HG02981 (cell line): Measurements from ENCODE around the gene ARHGAP5.

Source experiments
- ATAC-seq: cut with Tn5 transposase; IDR thresholded peaks from one replicate; pipeline ENCODE4 v1.9.1; 2021; ENCODE audit warnings: mild to moderate bottlenecking, moderate library complexity; ENCODE audit not compliant: unreplicated experiment

The ARHGAP5 gene

DNA sequence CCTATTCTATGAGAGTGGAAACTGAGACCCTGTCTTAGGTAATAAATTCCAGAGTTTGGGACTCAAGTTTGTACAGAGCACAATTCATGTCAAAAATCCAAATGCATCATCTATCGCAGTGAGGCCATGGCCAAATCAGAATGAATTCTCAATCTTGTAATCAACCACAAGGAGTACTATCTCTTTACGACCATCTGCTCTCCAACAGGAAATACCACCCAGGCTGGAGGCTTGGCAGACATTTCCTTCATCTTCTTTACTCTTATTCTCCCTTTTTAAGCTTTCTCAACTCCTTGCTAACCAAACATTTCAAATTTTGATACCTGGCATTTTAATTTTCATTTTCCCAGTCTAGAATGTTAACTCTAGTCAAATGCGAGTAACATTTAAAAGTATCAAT, 92.1 kb downstream of the ARHGAP5 start:
- ATAC-seq: no peak

DNA sequence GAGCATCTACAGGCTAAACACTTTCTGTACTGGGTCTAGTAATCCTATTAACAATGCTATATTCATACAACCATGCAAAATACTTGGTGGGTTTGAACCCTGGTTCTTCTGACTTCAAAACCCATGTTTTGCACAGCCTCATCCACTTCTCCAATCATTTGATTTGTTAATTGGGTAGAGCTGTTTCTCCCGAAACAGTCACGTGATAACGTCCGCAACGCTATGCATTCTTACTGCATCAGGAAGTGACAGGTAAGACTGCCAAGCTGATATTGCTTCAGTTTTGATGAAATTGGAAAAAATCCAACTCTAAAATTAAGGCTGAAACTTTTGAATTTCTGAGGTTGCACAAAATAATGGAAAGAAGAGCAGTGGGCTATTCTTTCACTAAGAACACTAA, 94.4 kb downstream of the ARHGAP5 start:
- no peak for ATAC-seq

DNA sequence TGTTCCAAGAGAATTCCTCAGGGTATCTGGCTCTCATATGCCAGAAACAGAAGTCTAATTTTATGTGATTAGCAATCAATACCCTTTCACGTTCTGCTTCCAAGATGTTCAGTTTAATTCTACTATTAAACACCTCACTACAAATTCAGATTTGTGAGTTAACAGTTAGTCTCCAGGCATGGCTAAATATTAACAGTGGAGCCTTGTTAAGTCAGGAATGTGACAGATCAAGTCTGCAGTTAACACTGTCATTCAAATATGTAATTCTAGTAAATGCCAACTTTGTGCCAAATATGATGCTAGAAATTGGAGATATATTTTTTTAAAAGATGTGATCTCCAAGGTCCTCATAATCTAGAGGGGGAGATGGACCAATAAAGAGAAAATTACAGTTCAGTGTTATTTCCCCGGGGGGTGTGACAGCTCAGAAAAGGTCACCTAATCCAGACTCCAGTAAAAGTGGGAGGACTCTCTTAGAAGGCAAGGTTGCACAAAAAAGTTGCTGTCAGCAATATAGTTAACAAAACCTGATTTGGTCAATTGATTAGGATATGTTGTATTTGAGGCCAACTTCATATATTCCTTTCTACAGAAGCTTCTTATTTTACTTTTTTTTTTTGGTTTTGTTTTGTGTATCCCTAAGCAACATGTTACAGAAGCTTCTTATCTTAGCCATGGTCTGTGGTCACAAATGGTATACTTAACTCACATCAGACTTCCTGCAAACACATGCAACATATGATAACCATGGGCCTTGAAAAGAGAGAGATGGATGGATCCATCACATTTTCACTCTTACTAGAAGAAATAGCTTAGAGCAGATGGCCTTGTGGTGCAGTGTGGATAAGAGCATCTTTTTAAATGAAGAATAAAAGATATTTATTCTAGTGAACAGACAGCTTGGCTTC, 106.3 kb downstream of the ARHGAP5 start:
- no peak for ATAC-seq

DNA sequence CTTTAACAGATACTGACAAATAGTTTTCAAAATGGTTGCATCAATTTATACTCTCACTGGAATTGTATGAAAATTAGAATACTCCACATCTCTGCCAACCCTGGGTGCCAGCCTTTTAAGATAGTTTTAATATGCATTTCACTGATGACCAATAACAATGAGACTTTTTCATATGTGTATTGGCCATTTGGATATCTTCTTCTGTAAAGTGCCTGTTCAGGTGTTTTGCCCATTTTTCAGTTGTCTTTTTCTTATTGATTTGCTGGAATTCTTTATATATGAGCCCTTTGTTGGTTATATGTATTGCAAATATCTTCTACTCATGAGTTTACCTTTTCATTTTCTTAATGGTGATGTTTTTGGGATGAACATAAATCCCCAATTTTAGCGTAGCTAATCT, 108.0 kb downstream of the ARHGAP5 start:
- ATAC-seq: no peak

DNA sequence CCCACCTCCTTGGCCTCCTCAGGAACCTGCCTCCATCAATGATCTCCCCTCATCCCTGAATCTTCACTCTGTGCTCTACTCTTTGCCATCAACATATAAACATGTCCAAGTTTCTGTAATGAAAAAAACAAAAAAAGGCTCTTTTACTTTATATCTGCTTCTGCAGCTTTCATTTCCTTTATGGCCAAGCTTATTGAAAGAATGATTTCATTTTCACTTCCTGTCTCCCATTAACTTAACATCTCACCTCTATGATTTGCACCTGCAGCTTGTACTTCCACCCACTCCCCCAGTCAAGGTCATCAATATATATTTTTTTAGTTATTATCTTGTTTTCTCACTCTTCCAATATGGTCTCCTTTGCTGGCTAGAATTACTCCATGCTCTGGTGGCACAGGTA, 109.1 kb downstream of the ARHGAP5 start:
- no peak for ATAC-seq

DNA sequence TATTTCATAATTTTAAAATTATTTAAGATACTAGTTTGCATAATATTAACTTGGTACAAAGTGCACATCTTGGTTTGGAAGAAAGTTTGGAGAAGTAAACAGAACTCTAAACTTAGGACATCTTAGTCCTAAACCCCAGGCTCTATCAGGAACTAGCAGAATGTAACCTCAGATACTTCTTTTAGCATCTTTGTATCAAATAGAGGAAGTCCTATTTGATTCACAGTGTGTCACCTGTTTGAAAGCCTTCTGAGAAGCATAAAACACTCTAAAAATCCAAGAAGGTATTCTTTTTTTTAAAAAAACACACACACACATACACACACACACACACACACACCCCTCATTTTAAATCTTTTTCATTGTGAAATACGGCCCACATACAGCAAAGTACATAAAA, 112.7 kb downstream of the ARHGAP5 start:
- ATAC-seq: no peak

DNA sequence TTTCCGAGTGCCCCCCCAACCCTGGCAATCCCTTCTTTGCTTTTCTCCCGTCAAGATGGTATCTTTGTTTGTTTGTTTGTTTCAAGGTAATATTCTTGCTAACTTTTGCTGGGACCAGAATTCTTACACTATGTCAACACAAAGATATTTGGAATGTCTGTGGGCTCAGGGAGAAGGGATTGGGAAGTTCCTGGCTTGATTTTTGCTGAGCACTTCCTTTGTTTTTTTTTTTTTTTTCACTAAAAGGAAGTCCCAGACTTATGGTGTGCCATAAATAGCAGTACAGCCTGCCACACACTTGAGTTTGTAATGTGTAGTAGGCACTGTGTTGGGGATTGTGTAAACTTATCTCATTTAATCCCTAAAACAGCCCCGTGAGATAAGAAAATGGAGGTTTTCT, 113.6 kb downstream of the ARHGAP5 start:
- ATAC-seq: no peak

DNA sequence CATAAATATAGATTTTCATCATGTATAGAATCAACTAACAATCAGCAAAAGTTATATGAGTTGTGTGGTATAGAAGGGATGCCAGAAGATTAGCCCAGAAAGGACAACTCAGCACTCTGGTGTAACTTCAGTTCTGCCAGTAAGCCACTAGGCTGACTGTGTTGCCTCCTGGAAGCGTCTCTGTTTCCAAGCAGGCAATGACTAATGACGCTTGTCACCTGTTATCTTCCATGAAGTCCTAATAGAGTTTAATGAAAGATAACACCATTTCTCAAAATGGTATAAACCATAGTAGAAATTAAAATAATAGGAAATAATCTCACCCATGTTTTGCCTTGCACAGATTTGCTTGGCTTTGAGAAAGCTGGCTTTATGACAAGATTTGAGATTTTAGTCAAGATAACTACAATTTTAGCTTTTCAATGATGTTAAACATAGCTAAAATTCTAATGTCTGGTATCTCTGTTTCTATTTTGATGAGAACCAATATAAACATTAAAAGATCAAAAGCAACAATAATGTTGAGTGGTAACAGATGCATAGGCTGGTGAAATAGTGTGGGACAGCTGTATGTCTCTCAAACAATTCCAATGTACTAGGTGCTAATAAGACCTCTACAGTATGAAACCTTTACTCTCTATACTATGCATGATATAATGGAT, 115.7 kb downstream of the ARHGAP5 start:
- no peak for ATAC-seq

DNA sequence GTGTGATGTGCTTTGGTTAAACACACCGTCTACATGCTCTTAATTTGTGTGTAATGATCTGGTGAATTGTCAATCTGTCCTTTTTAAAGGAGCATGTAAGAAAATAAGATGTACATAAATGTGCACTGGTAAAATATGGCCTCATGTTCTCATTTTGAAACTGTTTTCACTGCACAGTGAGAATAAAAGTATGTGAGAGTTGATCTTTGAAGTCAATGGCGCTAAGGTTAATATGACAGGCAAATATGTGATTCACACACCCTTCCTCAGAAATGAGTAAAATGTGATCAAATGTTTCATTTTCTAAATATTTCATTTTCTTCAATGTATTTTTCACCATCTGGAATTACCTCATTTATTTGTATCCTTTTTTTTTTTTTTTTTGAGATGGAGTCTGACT, 116.4 kb downstream of the ARHGAP5 start:
- no peak for ATAC-seq

DNA sequence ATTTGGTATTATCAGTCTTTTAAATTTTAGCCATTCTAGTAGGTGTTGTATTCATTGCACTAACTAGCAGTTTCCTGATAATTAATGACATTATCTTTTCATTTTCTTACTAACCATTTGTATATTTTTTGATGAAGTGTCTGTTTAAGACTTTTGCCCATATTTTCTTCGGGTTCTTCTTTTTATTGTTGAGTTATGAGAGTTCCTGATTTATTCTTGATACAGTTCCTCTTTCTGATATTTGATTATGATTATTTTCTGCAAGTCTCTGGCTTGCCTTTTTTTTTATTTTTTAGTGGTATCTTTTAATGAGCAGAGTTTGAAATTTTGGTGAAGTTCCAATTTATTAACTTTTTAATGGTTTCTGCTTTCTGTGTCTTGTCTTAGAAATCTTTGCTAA, 118.5 kb downstream of the ARHGAP5 start:
- no peak for ATAC-seq

DNA sequence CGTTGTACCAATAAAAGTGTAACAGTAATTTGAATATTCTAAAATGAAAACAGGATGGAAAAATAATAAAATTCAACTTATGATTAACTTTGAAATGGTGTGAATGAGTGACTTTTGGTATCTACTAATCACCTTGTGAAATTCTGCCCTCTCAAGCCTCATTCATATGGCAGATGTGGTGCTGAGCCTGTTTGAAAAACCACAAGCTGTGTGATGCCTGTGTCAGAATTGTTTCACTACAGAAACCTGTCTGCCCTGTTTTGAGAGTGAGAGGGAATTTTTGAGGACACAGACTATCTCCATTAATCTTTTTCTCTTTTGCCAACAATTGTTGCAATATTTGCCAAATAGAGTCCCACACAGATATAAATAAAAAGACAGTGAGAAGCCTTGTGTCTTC, 120.8 kb downstream of the ARHGAP5 start:
- ATAC-seq: no peak

DNA sequence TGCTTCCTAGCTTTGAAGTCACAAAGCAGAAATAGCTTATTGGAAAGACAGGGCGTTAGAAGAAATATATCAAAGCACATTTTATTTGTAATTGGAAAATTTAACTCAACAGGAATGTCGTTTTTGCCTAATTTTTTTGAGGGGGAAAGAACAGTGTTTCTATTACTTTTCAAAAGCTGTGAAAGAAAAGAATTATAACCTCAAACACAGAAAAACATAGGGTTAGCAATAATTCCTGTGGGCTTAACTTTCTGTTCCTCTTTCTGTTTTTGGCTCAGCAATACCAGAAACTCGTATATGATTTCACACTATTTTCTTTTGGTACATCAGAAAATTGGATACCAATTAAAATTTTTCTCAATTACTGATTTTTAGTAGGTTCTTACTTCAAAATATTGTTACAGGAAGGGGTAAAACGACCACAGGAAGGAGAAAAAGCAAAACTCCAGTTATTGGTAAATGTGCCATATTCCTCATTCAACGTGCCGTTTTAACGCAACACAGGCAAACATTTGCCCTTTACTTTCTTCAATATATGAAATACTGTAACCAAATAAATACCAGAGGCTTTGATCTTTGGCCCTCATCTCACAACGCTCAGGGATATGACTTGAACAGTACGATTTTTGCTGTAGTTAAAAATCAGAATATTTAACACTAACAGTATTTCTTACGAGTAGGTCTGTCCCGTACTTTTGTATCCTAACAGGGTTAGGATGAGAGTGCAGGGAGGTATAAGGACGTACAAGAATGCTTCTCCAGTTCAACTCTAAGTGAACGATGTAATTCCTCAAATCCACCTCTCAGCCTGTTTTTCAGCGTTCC, 123.5 kb downstream of the ARHGAP5 start:
- no peak for ATAC-seq

DNA sequence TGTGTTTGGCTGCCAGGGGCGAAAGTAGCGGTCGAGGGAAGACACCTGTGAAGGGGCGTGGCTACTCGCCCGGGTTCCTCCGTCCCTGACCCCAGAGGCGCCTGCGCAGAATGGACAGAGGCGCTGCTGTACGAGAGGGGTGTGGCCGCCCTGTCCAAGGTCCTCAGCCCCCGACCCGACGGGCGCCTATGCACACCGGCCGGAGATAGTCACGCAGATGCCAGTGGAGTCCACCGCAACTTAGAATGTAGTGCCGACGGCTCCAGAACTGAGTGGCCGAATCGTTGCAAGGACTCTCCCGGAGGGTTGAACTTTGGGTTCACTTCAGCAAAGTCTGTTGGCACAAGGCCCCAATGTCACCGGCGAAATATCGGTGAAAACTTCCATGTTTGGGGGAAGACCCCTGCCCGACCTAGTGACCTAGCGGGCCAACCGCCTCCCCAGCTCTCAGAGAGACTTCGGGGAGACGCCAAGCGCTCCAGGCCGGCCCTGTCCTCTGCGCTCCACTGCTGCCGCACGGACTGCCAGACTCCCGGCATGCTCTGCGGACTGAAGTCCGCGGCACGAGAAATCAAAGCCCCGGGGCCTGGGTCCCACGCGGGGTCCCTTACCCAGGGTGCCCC, 124.2 kb downstream of the ARHGAP5 start:
- ATAC-seq: peak; percentile 48

DNA sequence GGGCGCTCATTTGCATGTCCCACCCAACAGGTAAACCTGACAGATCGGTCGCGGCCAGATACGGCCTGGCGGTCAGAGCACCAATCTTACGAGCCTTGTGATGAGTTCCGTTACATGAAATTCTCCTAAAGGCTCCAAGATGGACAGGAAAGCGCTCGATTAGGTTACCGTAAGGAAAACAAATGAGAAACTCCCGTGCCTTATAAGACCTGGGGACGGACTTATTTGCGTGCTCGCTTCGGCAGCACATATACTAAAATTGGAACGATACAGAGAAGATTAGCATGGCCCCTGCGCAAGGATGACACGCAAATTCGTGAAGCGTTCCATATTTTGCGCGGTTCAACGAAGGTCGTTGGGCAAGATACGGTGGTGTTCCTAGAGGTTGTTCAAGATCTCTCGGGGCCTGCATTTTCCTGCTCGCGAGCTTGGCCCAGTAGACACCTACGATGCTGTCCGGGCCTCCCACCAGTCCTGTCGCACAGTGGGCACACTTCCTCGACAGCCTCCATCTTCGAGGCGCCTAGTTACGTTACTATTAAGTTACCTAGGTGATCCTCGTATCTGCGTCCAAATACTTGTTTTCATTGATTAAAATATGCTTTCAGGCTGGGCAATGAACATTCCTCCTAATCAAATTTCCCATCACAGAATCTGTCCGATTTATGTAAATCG, 124.8 kb downstream of the ARHGAP5 start, which contains the start of gene RNU6-7:
RNU6-7 (plus strand) TSS at position 230 of the 675 bp plus-strand sequence.
- no peak for ATAC-seq

DNA sequence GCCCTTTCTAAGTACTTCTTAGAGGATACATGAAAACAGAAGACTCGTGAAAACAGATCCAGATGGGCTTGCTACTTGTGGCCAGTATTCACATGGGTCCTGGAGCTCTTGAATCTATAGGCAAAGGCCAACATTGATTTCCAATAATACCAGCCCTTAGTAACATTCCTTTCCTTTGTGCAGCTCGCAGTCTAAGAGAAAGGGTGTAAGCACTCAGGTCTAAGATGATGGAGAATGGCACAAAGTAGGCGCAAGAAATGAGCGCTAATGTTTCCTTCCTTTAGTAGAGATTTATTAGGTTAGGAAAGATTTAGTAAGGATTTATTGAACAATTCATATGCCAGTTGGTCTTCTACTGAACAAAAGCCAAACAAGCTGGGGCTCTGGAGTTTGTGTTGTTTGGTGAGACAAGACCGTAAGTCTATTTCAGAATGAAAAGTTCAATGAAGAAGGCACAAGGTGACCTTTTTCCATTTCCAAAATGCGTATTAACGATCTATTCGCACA, 125.4 kb downstream of the ARHGAP5 start:
- no peak for ATAC-seq

DNA sequence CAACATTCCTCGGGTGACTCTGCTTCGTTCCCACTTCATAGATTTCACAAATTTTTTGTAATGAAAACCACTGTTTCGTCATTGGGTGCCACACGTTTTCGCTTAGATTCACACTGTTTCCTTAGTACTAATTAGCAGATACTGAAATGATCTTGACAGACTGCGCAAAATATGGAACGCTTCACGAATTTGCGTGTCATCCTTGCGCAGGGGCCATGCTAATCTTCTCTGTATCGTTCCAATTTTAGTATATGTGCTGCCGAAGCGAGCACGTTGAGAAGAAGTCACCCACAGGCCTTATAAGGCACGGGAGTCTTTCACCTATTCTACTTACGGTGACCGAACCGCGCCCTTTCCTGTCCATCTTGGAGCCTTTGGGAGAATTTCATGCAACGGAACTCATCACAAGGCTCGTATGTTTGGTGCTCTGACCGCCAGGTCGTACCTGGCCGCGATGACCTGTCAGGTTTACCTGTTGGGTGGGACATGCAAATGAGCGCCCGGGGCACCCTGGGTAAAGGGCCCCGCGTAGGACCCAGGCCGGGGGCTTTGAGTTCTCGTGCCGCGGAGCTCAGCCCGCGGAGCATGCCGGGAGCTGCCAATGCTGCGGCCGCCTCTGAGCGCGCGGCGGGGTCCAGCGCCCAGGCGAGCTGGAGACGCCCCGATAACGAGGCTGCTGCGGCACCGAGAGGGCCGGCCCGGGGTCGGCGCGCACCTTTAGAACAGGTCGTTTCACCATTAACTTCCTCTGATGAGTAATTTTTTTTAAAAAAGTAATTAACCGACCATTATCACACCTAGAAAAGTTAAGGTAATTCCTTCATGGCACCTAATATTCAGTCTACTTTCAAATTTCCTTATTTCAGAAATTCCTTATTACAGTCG, 126.1 kb downstream of the ARHGAP5 start, which contains the start of gene RNU6-8:
RNU6-8 (minus strand) TSS at position 272 of the 885 bp plus-strand sequence.
- peak; percentile 65 for ATAC-seq

DNA sequence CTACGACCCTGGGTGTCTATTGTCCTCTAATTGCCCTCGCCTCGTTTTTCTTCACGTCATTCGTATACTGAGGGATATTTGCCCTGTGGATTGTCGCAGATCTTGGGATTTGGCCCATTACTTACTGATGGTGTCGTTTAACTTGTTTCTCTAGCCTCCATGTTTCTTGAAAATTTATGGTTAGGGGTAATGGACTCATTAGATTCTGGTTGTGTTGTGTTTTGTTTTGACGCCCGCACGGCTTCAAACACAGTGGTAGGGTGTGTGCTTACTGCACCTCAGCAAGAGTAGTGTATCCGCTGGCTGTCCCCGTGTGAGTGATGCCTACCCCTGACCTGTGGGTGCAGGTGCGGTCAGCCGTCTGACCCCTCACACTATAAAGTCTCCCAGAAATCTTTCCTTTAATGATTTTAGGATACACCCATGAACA, 126.8 kb downstream of the ARHGAP5 start:
- no peak for ATAC-seq

DNA sequence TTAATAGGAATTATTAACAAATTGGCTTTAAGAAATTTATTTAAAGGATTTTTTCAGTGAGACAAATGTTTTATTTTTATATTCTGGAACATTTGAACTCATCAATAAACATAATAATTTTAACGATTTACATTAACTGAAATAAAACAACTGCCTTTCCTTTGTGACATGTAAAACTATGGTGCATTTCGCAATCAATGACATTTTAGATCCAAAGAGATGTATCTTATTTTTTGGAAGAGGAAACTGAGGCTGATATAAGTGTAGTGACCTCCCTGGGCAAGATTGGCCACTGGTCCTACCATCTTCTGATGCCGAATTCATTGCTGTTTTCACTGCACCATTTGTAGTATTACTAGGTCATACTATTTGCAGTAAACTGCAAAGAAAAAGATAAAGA, 128.4 kb downstream of the ARHGAP5 start:
- ATAC-seq: no peak

DNA sequence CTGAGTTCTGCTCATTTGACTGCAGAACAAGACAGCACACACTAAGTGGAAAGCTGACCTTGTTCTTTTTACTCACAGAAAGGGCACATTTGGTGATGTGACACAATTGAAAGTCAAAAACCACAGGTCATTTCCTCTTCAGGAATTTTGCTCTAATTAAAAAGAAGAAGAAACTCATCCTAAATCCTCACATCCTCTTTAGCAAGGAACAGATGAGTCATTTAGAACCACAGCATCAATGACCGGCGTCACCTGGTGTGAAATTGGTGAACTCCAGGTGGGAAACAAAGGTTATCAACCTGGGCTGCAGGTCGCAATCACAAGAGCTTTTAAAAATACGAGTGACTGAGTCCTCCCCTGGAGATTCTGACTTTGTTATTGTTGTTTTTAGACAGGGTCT, 128.9 kb downstream of the ARHGAP5 start:
- no peak for ATAC-seq
